Right lobe of liver (tissue), 4 donors: Measurements from ENCODE around the gene B3GAT1.

Source experiments
- CTCF ChIP-seq, 4 donors: fragments of 200-600 bp in 3 of 4; fragments of 450-650 bp in 1 of 4; IDR thresholded peaks; one replicate each; pipeline versions ENCODE4 v1.5.1 to v1.8.0; 2016 to 2022; ENCODE audit warnings: antibody characterized with exemption in 4 of 4, mild to moderate bottlenecking in 2 of 4
- POLR2A ChIP-seq: fragments of 450-650 bp; IDR thresholded peaks from one replicate; pipeline ENCODE4 v1.6.1; 2017; ENCODE audit warnings: antibody characterized with exemption, mild to moderate bottlenecking
- donor health status: DM: no; HTN: no; CAD: no.
- donor health status: DM: no; HTN: no; CAD: no.
- donor health status: DM: no; HTN: yes; CAD: no.

GRCh38 chr11:134460062-134460561 is 48.1 kb upstream of the B3GAT1 start:
- TF ChIP-seq CTCF (IDR thresholded peaks at IDR 0.05) (no peak), POLR2A (no peak)
